GM13977 (cell line): ENCODE measurements around the gene CRACDL.
A peak's percentile ranks its signal among the peaks of the same experiment; 100 is the strongest.
"Not testable (repeated sequence)": the region's sequence is repeated elsewhere in the genome, so short reads cannot be mapped to it uniquely, and the experiment has no call there.

ENCODE experiments used
- DNase-seq: peaks from one replicate; pipeline ENCODE4 v3.0.0; 2012; ENCODE audit warnings: low spot score
- CTCF ChIP-seq: IDR thresholded peaks from 2 replicates; pipeline ENCODE4 v1.5.1; 2012; ENCODE audit warnings: mild to moderate bottlenecking, control low read depth; ENCODE audit not compliant: insufficient read depth; ENCODE audit errors: extremely low read depth, missing control alignments
- in situ Hi-C: fragments of 300-500 bp; cut with MboI; formaldehyde crosslinking; loops from one replicate; pipeline ENCODE4 v1.12.0; 2022; ENCODE audit warnings: low sequenced_read_pairs, low pct_unique_long_range_greater_than_20kb, mixed read lengths, inconsistent platforms; ENCODE audit not compliant: unreplicated experiment

The CRACDL gene

DNA sequence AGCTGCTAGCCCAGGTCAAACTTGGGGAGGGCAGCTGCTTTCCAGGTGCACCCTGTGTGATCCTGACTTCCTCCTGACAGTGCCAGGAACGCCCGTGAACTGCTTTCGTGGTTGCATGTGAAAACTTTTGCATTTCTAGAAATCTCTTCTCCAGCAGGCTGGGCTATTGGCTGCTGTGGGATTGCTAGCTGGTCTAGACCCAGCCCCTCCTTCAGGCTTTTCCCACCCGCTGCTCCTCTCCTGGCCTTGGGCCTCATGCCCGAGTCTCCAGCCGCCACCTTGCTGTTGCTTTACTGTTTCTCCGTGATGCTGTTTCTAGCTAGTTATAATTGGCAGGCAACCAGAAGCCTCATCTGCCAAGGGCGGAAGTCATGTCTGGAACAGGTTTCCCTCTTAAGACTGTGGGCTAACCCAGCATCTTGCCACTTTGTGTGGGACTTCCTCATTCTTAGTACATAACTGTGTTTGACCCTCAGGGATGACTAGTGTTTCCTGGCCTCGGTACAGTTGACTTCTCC is 178.1 kb downstream of the CRACDL start:
- peak; percentile 66 for DNase-seq
- in situ Hi-C loops = no loop called here
- TF ChIP-seq CTCF = no peak

DNA sequence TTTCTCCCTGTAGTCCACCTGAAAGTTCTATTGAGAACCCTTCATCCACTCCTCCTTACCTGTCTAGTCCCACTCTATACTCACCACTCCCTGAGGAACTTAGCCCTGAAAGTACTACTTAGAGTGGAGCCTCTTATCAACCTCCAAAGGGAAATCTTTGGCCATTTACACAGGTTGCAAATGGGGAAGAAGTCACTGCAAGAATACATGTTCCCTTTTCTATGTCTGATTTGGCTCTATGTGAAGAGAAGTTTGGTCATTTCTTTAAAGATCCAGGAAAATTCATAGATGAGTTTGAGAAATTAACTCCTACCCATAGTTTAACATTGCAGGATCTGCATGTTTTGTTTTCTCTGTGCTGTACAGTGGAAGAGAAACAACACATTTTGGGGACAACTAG is 182.2 kb downstream of the CRACDL start:
- no peak for TF ChIP-seq CTCF
- DNase-seq = no peak
- in situ Hi-C loops = no loop called here

- in situ Hi-C loops, DNase-seq: not testable (repeated sequence)
These were observed 183.3 kb downstream of the CRACDL start for GRCh38 chr2:98752711-98753110.

GRCh38 chr2:98751748-98752147 is 184.3 kb downstream of the CRACDL start:
- DNase-seq = no peak
- TF ChIP-seq CTCF = no peak
- in situ Hi-C loops = no loop called here

DNA sequence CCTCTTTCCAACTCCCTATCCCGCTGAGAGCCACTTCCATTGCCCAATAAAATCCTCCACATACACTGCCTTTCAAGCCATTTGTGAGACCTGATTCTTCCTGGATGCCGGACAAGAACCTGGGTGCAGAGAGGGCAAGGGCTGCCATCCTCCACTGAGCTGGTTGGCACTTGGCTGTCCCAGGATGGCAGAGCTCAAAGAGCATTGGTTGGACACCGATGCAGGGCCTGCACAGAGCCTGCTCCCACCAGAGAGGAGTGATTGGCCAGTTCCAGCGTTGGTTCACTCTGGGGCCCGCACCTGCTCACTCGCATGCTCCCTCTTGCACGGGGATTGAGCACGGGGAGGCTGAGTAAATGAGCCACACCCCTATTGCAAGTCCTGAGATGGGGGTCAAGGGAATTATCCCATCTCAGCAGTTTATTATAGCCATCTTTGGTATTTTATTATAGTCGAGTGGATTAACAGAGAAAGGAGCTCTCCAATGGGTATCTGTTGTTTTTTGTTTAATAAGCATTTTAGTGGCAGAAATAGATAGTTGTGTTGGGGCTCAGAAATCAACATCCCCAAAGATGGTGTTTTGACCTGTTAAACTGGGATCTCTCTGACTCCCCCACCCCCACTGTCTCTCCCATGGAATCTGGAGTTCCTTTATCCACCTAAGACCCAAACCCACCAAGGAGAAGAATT is 185.3 kb downstream of the CRACDL start:
- no peak for TF ChIP-seq CTCF
- in situ Hi-C loops = no loop called here
- DNase-seq = no peak

- no peak for DNase-seq
- in situ Hi-C loops = no loop called here
- no peak for TF ChIP-seq CTCF
These were observed 187.0 kb downstream of the CRACDL start for GRCh38 chr2:98749066-98749450.

- in situ Hi-C loops = no loop called here
- DNase-seq = no peak
- TF ChIP-seq CTCF = no peak
These were observed 187.5 kb downstream of the CRACDL start for GRCh38 chr2:98748292-98749065.
